GM23248 (cell line): Measurements from ENCODE around the gene LIMS4.
"Not testable (repeated sequence)": the region's sequence is repeated elsewhere in the genome, so short reads cannot be mapped to it uniquely, and the experiment has no call there.

Experiments
- EZH2 ChIP-seq: fragments of 200-600 bp; sonication (generic); IDR thresholded peaks from 2 replicates; pipeline ENCODE4 v1.6.1; 2018; ENCODE audit warnings: antibody characterized with exemption, mild to moderate bottlenecking; ENCODE audit not compliant: insufficient read depth, poor library complexity, severe bottlenecking
- EZH2phosphoT487 ChIP-seq: fragments of 200-600 bp; sonication (generic); IDR thresholded peaks from 2 replicates; pipeline ENCODE4 v1.6.1; 2018; ENCODE audit warnings: antibody characterized with exemption, moderate library complexity, mild to moderate bottlenecking, low read depth; ENCODE audit not compliant: insufficient read depth

DNA sequence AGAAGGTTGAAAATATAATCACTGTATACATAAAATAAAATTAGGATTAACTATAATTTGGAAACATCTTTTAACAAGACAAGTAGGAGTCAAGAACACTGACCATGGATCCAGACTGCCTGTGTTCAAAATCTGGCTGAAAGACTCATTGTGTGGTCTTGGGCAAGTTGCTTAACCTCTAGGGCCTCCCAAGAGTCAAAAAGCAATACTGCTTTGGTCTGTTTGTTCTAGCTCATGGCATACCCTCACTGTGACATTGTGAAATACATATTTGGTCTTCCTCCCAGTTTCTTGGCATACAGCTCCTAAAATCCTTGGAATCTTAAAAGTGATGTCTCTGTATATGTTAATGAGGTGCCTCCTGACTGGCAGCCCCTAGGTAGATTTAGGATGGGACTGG is 12.3 kb downstream of the LIMS4 start:
- not testable (repeated sequence) for TF ChIP-seq EZH2phosphoT487, EZH2
